ENCODE measurements around the gene SNX19. TPM values are rescaled to one million over a fixed set of nuclear protein-coding genes. Genes with fewer than 3 reads are reported as not detected.

Gene SNX19
- total RNA-seq, 1 donor from 2014 or later: 32.8 TPM

DNA sequence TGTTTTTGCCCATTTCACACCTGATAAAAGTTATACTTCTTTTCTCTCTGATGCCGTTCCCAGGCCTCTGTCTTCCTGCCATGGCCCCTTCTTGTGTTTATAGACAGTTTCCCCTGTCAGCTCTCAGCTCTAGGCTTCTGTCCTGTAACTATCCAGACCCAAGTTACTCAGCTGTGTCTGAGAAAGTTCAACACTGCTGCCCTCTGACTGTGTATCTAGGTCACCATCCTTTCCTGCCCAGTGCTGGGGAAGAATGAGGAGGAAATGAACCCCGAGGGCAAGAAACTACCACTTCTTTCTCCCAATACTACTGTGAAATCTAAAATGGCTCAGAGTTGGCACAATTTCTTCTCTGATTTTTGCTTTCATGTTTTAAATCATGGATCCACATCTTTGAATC, 29.6 kb downstream of the SNX19 start:
- H3F3A ChIP-seq (ENCODE audit: low read depth): no peaks in the 10 kb centered on the region
- H3K27me3 ChIP-seq: no peaks in the 10 kb centered on the region
- no peak overlapping the region for H3K27ac ChIP-seq
- peaks cover 40% of the 10 kb centered on the region for H3K4me1 Mint-ChIP-seq
- H3K27ac Mint-ChIP-seq: peak overlapping the region; percentile 61
- H3K4me3 Mint-ChIP-seq: no peak overlapping the region
- H4K20me1 ChIP-seq (ENCODE audit: low read depth): peaks cover 4% of the 10 kb centered on the region
- no peak for DNase-seq (ENCODE audit: low spot score)
- no peaks in the 10 kb centered on the region for H3K79me2 ChIP-seq (ENCODE audit: low read depth)
- no peaks in the 10 kb centered on the region for H3K36me3 ChIP-seq
- no peaks in the 10 kb centered on the region for H3K27me3 Mint-ChIP-seq (ENCODE audit: insufficient read depth, low read depth)
- H3K4me1 ChIP-seq: no peaks in the 10 kb centered on the region
- peaks cover 32% of the 10 kb centered on the region for H3K36me3 Mint-ChIP-seq
- TF ChIP-seq EZH2 (IDR thresholded peaks at IDR 0.05) (no peak), EZH2phosphoT487 (IDR thresholded peaks at IDR 0.05) (no peak)
- TF ChIP-seq, protein P1, sequence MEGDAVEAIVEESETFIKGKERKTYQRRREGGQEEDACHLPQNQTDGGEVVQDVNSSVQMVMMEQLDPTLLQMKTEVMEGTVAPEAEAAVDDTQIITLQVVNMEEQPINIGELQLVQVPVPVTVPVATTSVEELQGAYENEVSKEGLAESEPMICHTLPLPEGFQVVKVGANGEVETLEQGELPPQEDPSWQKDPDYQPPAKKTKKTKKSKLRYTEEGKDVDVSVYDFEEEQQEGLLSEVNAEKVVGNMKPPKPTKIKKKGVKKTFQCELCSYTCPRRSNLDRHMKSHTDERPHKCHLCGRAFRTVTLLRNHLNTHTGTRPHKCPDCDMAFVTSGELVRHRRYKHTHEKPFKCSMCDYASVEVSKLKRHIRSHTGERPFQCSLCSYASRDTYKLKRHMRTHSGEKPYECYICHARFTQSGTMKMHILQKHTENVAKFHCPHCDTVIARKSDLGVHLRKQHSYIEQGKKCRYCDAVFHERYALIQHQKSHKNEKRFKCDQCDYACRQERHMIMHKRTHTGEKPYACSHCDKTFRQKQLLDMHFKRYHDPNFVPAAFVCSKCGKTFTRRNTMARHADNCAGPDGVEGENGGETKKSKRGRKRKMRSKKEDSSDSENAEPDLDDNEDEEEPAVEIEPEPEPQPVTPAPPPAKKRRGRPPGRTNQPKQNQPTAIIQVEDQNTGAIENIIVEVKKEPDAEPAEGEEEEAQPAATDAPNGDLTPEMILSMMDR (IDR thresholded peaks at IDR 0.05): no peak
- no peaks in the 10 kb centered on the region for H3K9me3 Mint-ChIP-seq
- H2AFZ ChIP-seq (replicated peaks): no peak overlapping the region
- H3K4me3 ChIP-seq: no peak overlapping the region
- no peak overlapping the region for H3K9ac ChIP-seq
- H3K9me3 ChIP-seq (ENCODE audit: low read depth): no peaks in the 10 kb centered on the region
- H3K4me2 ChIP-seq: no peak overlapping the region

DNA sequence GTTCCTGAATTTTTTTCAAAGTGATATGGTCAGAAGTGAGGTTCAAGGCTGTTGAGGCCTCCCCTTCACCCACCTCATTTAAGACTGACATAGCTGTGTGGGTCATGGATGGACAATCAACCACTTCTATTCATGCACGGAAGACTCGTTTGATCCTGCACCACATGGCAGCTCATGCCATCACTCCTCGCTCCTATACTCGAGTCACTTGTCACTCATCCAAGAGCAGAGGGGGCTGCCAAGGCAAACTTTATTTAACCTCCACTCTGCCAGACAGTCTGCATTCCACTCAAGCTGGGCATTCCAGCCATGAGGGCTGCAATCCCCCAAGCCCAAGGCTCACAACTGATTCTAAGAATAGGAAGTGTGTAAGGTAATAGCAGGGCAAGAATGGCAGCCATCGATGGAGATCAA, 34.1 kb downstream of the SNX19 start:
- Histone ChIP-seq H3K27me3 (no peaks in the 10 kb centered on the region), H2AFZ (replicated peaks) (no peak overlapping the region), H3K9ac (no peak overlapping the region), H3K79me2 (ENCODE audit: low read depth) (no peaks in the 10 kb centered on the region), H4K20me1 (ENCODE audit: low read depth) (no peaks in the 10 kb centered on the region), H3F3A (ENCODE audit: low read depth) (no peaks in the 10 kb centered on the region), H3K27ac (no peak overlapping the region), H3K9me3 (ENCODE audit: low read depth) (no peaks in the 10 kb centered on the region), H3K4me3 (no peak overlapping the region), H3K36me3 (no peaks in the 10 kb centered on the region), H3K4me2 (no peak overlapping the region), H3K4me1 (no peaks in the 10 kb centered on the region)
- Mint-ChIP-seq H3K36me3 (peaks cover 47% of the 10 kb centered on the region), H3K27me3 (ENCODE audit: insufficient read depth, low read depth) (no peaks in the 10 kb centered on the region), H3K27ac (no peak overlapping the region), H3K9me3 (no peaks in the 10 kb centered on the region), H3K4me3 (no peak overlapping the region), H3K4me1 (peaks cover 40% of the 10 kb centered on the region)
- TF ChIP-seq, protein P1 (IDR thresholded peaks at IDR 0.05): no peak
- TF ChIP-seq EZH2 (IDR thresholded peaks at IDR 0.05) (no peak), EZH2phosphoT487 (IDR thresholded peaks at IDR 0.05) (no peak)
- no peak for DNase-seq (ENCODE audit: low spot score)

DNA sequence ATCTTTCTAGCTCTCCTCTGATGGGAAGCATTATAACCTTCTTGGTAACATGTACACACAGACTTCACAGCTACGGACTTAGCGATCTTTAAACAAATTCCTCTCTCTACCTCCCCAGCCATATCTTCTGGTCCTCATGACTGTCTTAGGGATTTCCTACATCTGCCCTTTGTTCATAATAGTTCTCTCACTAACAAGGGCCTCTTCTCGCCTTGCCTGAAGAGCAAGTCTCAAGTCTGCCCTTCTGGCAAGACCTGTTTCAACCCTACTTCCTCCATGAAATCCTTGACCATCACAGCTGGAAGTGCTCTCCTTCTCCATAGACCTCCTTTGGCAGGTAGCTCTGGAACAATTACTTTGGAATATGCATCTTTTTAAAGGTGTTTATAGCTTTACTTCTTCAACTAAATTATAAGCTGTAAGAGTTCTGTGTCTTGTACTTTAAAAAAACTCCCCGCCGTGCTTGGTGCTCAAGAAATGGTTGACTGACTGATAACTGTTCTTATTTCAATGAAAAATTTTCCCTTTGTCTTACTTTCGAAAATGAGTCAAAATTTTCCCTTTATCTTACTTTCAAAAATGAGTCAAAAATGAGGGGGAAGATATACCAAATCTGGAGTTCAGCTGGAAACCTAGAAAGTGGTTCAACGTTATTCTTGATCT, 34.7 kb downstream of the SNX19 start:
- Mint-ChIP-seq H3K9me3 (no peaks in the 10 kb centered on the region), H3K36me3 (peaks cover 50% of the 10 kb centered on the region), H3K27me3 (ENCODE audit: insufficient read depth, low read depth) (no peaks in the 10 kb centered on the region), H3K4me1 (peaks cover 36% of the 10 kb centered on the region), H3K4me3 (no peak overlapping the region), H3K27ac (no peak overlapping the region)
- no peak for DNase-seq (ENCODE audit: low spot score)
- H3K4me1 ChIP-seq: no peaks in the 10 kb centered on the region
- H3K27ac ChIP-seq: no peak overlapping the region
- H3K27me3 ChIP-seq: no peaks in the 10 kb centered on the region
- no peaks in the 10 kb centered on the region for H3K79me2 ChIP-seq (ENCODE audit: low read depth)
- H3K9me3 ChIP-seq (ENCODE audit: low read depth): no peaks in the 10 kb centered on the region
- no peaks in the 10 kb centered on the region for H3F3A ChIP-seq (ENCODE audit: low read depth)
- no peaks in the 10 kb centered on the region for H3K36me3 ChIP-seq
- no peak overlapping the region for H2AFZ ChIP-seq (replicated peaks)
- no peak overlapping the region for H3K4me3 ChIP-seq
- no peaks in the 10 kb centered on the region for H4K20me1 ChIP-seq (ENCODE audit: low read depth)
- TF ChIP-seq EZH2 (IDR thresholded peaks at IDR 0.05) (no peak), EZH2phosphoT487 (IDR thresholded peaks at IDR 0.05) (no peak)
- TF ChIP-seq, protein P1 (IDR thresholded peaks at IDR 0.05): no peak
- no peak overlapping the region for H3K9ac ChIP-seq
- no peak overlapping the region for H3K4me2 ChIP-seq

All from neural progenitor cell (in vitro differentiated cells).